GM21723 (cell line): Measurements from ENCODE around the gene PSPC1.

Source experiments
- ATAC-seq: cut with Tn5 transposase; IDR thresholded peaks from one replicate; pipeline ENCODE4 v1.9.1; 2021; ENCODE audit warnings: mild to moderate bottlenecking, moderate library complexity; ENCODE audit not compliant: unreplicated experiment

PSPC1 gene

GRCh38 chr13:19676168-19676567, 106.6 kb downstream of the PSPC1 start:
- no peak for ATAC-seq

- ATAC-seq = no peak
These were observed 107.8 kb downstream of the PSPC1 start for GRCh38 chr13:19674898-19675297.

- no peak for ATAC-seq
These were observed 109.0 kb downstream of the PSPC1 start for GRCh38 chr13:19673473-19674430.

- ATAC-seq = no peak
These were observed 109.8 kb downstream of the PSPC1 start for GRCh38 chr13:19672990-19673389.

- ATAC-seq = no peak
These were observed 112.6 kb downstream of the PSPC1 start for GRCh38 chr13:19670147-19670546.

GRCh38 chr13:19668778-19669177, 114.0 kb downstream of the PSPC1 start:
- no peak for ATAC-seq

GRCh38 chr13:19665427-19665859, 117.3 kb downstream of the PSPC1 start:
- no peak for ATAC-seq

GRCh38 chr13:19664481-19665230, 118.1 kb downstream of the PSPC1 start:
- ATAC-seq = no peak

GRCh38 chr13:19663416-19663979, 119.2 kb downstream of the PSPC1 start:
- ATAC-seq = no peak

- ATAC-seq = no peak
These were observed 121.2 kb downstream of the PSPC1 start for GRCh38 chr13:19661561-19661960.

GRCh38 chr13:19661126-19661525, 121.6 kb downstream of the PSPC1 start:
- no peak for ATAC-seq

- no peak for ATAC-seq
These were observed 123.9 kb downstream of the PSPC1 start for GRCh38 chr13:19658831-19659230.

- ATAC-seq = no peak
These were observed 124.7 kb downstream of the PSPC1 start for GRCh38 chr13:19657872-19658591.
